ENCODE data around the gene ERCC2.

- TF ChIP-seq EZH2 (IDR thresholded peaks at IDR 0.05): no peak
- TF ChIP-seq CTCF (IDR thresholded peaks at IDR 0.05): no peak
Observed at GRCh38 chr19:45363861-45364459, 6.4 kb downstream of the ERCC2 start.
